H1 (cell line): ENCODE data around the gene MACROD2. TPM values are rescaled to one million over a fixed set of nuclear protein-coding genes. Genes with fewer than 3 reads are reported as not detected.

Experiments
- CTCF ChIA-PET: fragments of 300-600 bp; sonication (Branson Sonifier 250); formaldehyde crosslinking; loops from one replicate; lab custom pipeline; 2021; ENCODE audit not compliant: partially characterized antibody; lab: Charles Lee
- POLR2A ChIA-PET: fragments of 300-600 bp; sonication (Branson Sonifier 250); formaldehyde crosslinking; loops from one replicate; lab custom pipeline; 2021; ENCODE audit warnings: inconsistent platforms; ENCODE audit not compliant: partially characterized antibody; lab: Charles Lee
- DNase-seq, 2 experiments: peaks; one replicate each; pipeline versions ENCODE4 v3.0.0 to v3.0.0-alpha.2; 2010 to 2022; ENCODE audit warnings: low spot score in 2 of 2, low read depth in 1 of 2, mixed read lengths in 1 of 2
- FAIRE-seq: peaks from 2 replicates; lab custom pipeline; 2011; peaks lifted over from hg19 to GRCh38; lab: Jason Lieb, UNC
- H2AFZ ChIP-seq: 2 replicates; pipeline ENCODE4 v1.8.1; 2012; ENCODE audit warnings: low read length, inconsistent platforms
- H2AK5ac ChIP-seq: 2 replicates; pipeline ENCODE4 v1.6.1; 2013; ENCODE audit warnings: low read depth, low read length
- H2BK120ac ChIP-seq: replicated peaks from 2 replicates; pipeline ENCODE3; 2013; ENCODE audit warnings: low read depth, low read length, inconsistent platforms
- H2BK12ac ChIP-seq: 2 replicates; pipeline ENCODE4 v1.6.1; 2013; ENCODE audit warnings: low read depth, low read length
- H2BK15ac ChIP-seq: 2 replicates; pipeline ENCODE4 v1.6.1; 2013; ENCODE audit warnings: low read length
- H2BK20ac ChIP-seq: 2 replicates; pipeline ENCODE4 v1.6.1; 2013; ENCODE audit warnings: low read length
- H2BK5ac ChIP-seq: 2 replicates; pipeline ENCODE4 v1.6.1; 2013; ENCODE audit warnings: low read depth, low read length
- H3K14ac ChIP-seq: 2 replicates; pipeline ENCODE4 v1.6.1; 2013; ENCODE audit warnings: inconsistent platforms; ENCODE audit not compliant: insufficient read length
- H3K18ac ChIP-seq: 2 replicates; pipeline ENCODE4 v1.6.1; 2013; ENCODE audit warnings: low read length; ENCODE audit errors: extremely low read depth
- H3K23ac ChIP-seq: 2 replicates; pipeline ENCODE4 v1.6.1; 2013; ENCODE audit warnings: inconsistent platforms; ENCODE audit not compliant: insufficient read length
- H3K23me2 ChIP-seq: 2 replicates; pipeline ENCODE4 v1.6.1; 2013; ENCODE audit warnings: low read depth, low read length
- H3K27ac ChIP-seq: 2 replicates; pipeline ENCODE4 v1.6.1; 2011; ENCODE audit warnings: low read depth, low read length, inconsistent platforms
- H3K27me3 ChIP-seq, 4 experiments: replicated peaks in 1 of 4; 1 replicate in 1 of 4; 2 replicates in 3 of 4; pipeline versions ENCODE4 v1.6.1 to v1.8.1; 2011 to 2013; ENCODE audit warnings: low read length in 3 of 4, mild to moderate bottlenecking in 3 of 4, inconsistent platforms in 2 of 4, mixed read lengths in 2 of 4, moderate library complexity in 1 of 4; ENCODE audit not compliant: control insufficient read depth in 3 of 4, insufficient read depth in 3 of 4; ENCODE audit errors: extremely low read depth in 1 of 4
- H3K36me3 ChIP-seq, 4 experiments: 2 replicates each; pipeline versions ENCODE4 v1.6.1 to v1.8.1; 2011 to 2013; ENCODE audit warnings: mild to moderate bottlenecking in 4 of 4, low read length in 3 of 4, moderate library complexity in 2 of 4, control low read depth in 1 of 4, inconsistent platforms in 1 of 4; ENCODE audit not compliant: insufficient read depth in 4 of 4, control insufficient read depth in 2 of 4
- H3K4ac ChIP-seq: replicated peaks from 2 replicates; pipeline ENCODE3; 2013; ENCODE audit warnings: low read length, low read depth, mixed read lengths, inconsistent platforms; ENCODE audit not compliant: insufficient read length
- H3K4me1 ChIP-seq, 4 experiments: replicated peaks in 1 of 4; 1 replicate in 1 of 4; 2 replicates in 3 of 4; pipeline versions ENCODE4 v1.6.1 to v1.8.1; 2011 to 2013; ENCODE audit warnings: low read length in 3 of 4, inconsistent platforms in 2 of 4, mixed read lengths in 1 of 4; ENCODE audit not compliant: insufficient read depth in 4 of 4, control insufficient read depth in 3 of 4
- H3K4me2 ChIP-seq, 2 experiments: 2 replicates each; pipeline versions ENCODE4 v1.6.1 to v1.8.1; 2011 to 2013; ENCODE audit warnings: low read depth in 2 of 2, low read length in 2 of 2, control low read depth in 1 of 2, inconsistent platforms in 1 of 2, mild to moderate bottlenecking in 1 of 2; ENCODE audit not compliant: insufficient read depth in 1 of 2
- H3K4me3 ChIP-seq, 4 experiments: fragments of 200-600, 300-600 bp in 1 of 4; sonication (generic), shearing (Covaris generic), sonication (Bioruptor Twin) in 1 of 4; 2 replicates each; pipeline versions ENCODE4 v1.5.1 to v1.8.1; 2011 to 2016; ENCODE audit warnings: low read length in 4 of 4, low read depth in 3 of 4, control low read depth in 2 of 4, inconsistent platforms in 2 of 4, mild to moderate bottlenecking in 2 of 4, mixed read lengths in 1 of 4, moderate library complexity in 1 of 4; ENCODE audit not compliant: insufficient read depth in 2 of 4; ENCODE audit errors: extremely low read depth in 1 of 4
- H3K56ac ChIP-seq: replicated peaks from 2 replicates; pipeline ENCODE3; 2013; ENCODE audit warnings: low read depth, mild to moderate bottlenecking, mixed read lengths, low read length, inconsistent platforms; ENCODE audit not compliant: insufficient read length
- H3K79me1 ChIP-seq: 2 replicates; pipeline ENCODE4 v1.6.1; 2013; ENCODE audit warnings: low read depth, low read length, control low read depth
- H3K79me2 ChIP-seq, 2 experiments: 2 replicates each; pipeline versions ENCODE4 v1.6.1 to v1.8.1; 2012 to 2013; ENCODE audit warnings: low read length in 2 of 2, mild to moderate bottlenecking in 2 of 2, inconsistent platforms in 1 of 2; ENCODE audit not compliant: insufficient read depth in 2 of 2, control insufficient read depth in 1 of 2
- H3K9ac ChIP-seq, 4 experiments: replicated peaks in 1 of 4; 1 replicate in 1 of 4; 2 replicates in 3 of 4; pipeline versions ENCODE4 v1.6.1 to v1.8.1; 2011 to 2013; ENCODE audit warnings: low read depth in 3 of 4, low read length in 3 of 4, control low read depth in 2 of 4, mild to moderate bottlenecking in 2 of 4, moderate library complexity in 2 of 4, inconsistent platforms in 1 of 4; ENCODE audit errors: extremely low read depth in 1 of 4
- H3K9me3 ChIP-seq, 2 experiments: 2 replicates each; pipeline versions ENCODE4 v1.6.1 to v1.8.1; 2012 to 2013; ENCODE audit warnings: mild to moderate bottlenecking in 2 of 2, moderate library complexity in 2 of 2, control low read depth in 1 of 2, inconsistent platforms in 1 of 2, low read depth in 1 of 2, low read length in 1 of 2, mixed read lengths in 1 of 2; ENCODE audit not compliant: insufficient read depth in 2 of 2
- H4K20me1 ChIP-seq, 2 experiments: replicated peaks in 1 of 2; 2 replicates each; pipeline versions ENCODE3 to v1.8.1; 2011 to 2013; ENCODE audit warnings: inconsistent platforms in 2 of 2, low read length in 2 of 2, mild to moderate bottlenecking in 1 of 2; ENCODE audit not compliant: insufficient read depth in 2 of 2, control insufficient read depth in 1 of 2
- H4K5ac ChIP-seq: 2 replicates; pipeline ENCODE4 v1.6.1; 2013; ENCODE audit warnings: low read length, low read depth, mixed read lengths, inconsistent platforms; ENCODE audit not compliant: insufficient read length
- H4K8ac ChIP-seq: 2 replicates; pipeline ENCODE4 v1.8.0; 2013; ENCODE audit warnings: mild to moderate bottlenecking, moderate library complexity, low read length, inconsistent platforms; ENCODE audit not compliant: insufficient read depth; ENCODE audit errors: extremely low read depth
- H4K91ac ChIP-seq: replicated peaks from 2 replicates; pipeline ENCODE3; 2013; ENCODE audit warnings: low read length, mixed read lengths, inconsistent platforms; ENCODE audit not compliant: insufficient read length
- BACH1 ChIP-seq: IDR thresholded peaks from 2 replicates; pipeline ENCODE4 v1.6.1; 2012; ENCODE audit warnings: low read length, improper control_type of control experiment
- BCL11A ChIP-seq, 2 experiments: IDR thresholded peaks; one replicate each; pipeline ENCODE4 v1.6.1; 2011; ENCODE audit warnings: low read depth in 2 of 2, low read length in 2 of 2, mild to moderate bottlenecking in 2 of 2
- BRCA1 ChIP-seq: IDR thresholded peaks from 2 replicates; pipeline ENCODE4 v1.6.1; 2012; ENCODE audit warnings: low read depth, low read length, improper control_type of control experiment
- CHD2 ChIP-seq: IDR thresholded peaks from 2 replicates; pipeline ENCODE4 v1.6.1; 2012; ENCODE audit warnings: low read length, improper control_type of control experiment
- JUND ChIP-seq: IDR thresholded peaks from 2 replicates; pipeline ENCODE4 v1.6.1; 2011; ENCODE audit warnings: mild to moderate bottlenecking, improper control_type of control experiment, low read length
- KDM1A ChIP-seq: fragments of 200-600, 300-600 bp; sonication (generic); IDR thresholded peaks from 2 replicates; pipeline ENCODE4 v1.7.1; 2016; ENCODE audit warnings: mild to moderate bottlenecking, low read length, borderline replicate concordance
- MAFK ChIP-seq: IDR thresholded peaks from 2 replicates; pipeline ENCODE4 v1.6.1; 2012; ENCODE audit warnings: low read depth, mild to moderate bottlenecking, improper control_type of control experiment, low read length
- NRF1 ChIP-seq: IDR thresholded peaks from 2 replicates; pipeline ENCODE4 v1.6.1; 2011; ENCODE audit warnings: mild to moderate bottlenecking, low read depth, low read length, improper control_type of control experiment
- POLR2AphosphoS5 ChIP-seq: IDR thresholded peaks from 2 replicates; pipeline ENCODE4 v1.6.1; 2011; ENCODE audit warnings: low read depth, low read length
- RXRA ChIP-seq: IDR thresholded peaks from 2 replicates; pipeline ENCODE4 v1.6.1; 2011; ENCODE audit warnings: low read depth, mild to moderate bottlenecking, low read length, moderate library complexity; ENCODE audit not compliant: insufficient read depth
- SP4 ChIP-seq: IDR thresholded peaks from 2 replicates; pipeline ENCODE4 v1.6.1; 2012; ENCODE audit warnings: low read length, inconsistent platforms
- SRF ChIP-seq: IDR thresholded peaks from 2 replicates; pipeline ENCODE4 v1.6.1; 2011; ENCODE audit warnings: mild to moderate bottlenecking, low read depth, low read length, moderate library complexity
- SUZ12 ChIP-seq: fragments of 200-600 bp; sonication (generic); IDR thresholded peaks from 2 replicates; pipeline ENCODE4 v1.6.1; 2012; ENCODE audit warnings: mild to moderate bottlenecking, inconsistent platforms, low read length, moderate library complexity, mixed read lengths
- TAF7 ChIP-seq: optimal IDR thresholded peaks from 2 replicates; pipeline ENCODE3; 2011; ENCODE audit warnings: low read depth, mild to moderate bottlenecking, inconsistent platforms, low read length, moderate library complexity, borderline replicate concordance
- TBP ChIP-seq: IDR thresholded peaks from 2 replicates; pipeline ENCODE4 v1.6.1; 2011; ENCODE audit warnings: low read depth, low read length, improper control_type of control experiment
- USF2 ChIP-seq: IDR thresholded peaks from 2 replicates; pipeline ENCODE4 v1.6.1; 2011; ENCODE audit warnings: low read length, improper control_type of control experiment
- polyA plus RNA-seq, 7 experiments: library from polyadenylated mRNA; depleted of rRNA in 3 of 7; stranded (reverse) in 5 of 7; unstranded in 2 of 7; fragments of >200 nt in 5 of 7; fragments of 200-250 nt in 2 of 7; gene quantifications; 1 replicate in 5 of 7; 2 replicates in 1 of 7; 4 replicates in 1 of 7; pipeline versions ENCODE4 v1.2.1 to v1.2.3, GENCODE V29; 2011 to 2013; ENCODE audit warnings: missing spikeins in 2 of 7, mixed read lengths in 2 of 7
- total RNA-seq: library from RNA; stranded (reverse); fragmentation: NEBNext Ultra II Directional; extraction: Animal tissue kit (Norgen Biotek cat#: 25700); gene quantifications from 2 replicates; pipeline ENCODE4 v1.2.1, GENCODE V29; 2021

MACROD2 gene
- total and polyA plus RNA-seq, 2 of the 8 experiments (the other 6 are each of a cell fraction or from before 2014, with no cell fraction given) = 0.70 to 3.9 TPM

- H4K8ac ChIP-seq = no peak overlapping the region
- DNase-seq (no peak), FAIRE-seq (no peak)
- H2AFZ ChIP-seq = no peak overlapping the region
- CTCF ChIA-PET = no interaction called here
- no peak overlapping the region for H3K9ac ChIP-seq
- no peak overlapping the region for H2BK20ac ChIP-seq
- no peak overlapping the region for H4K91ac ChIP-seq
- H2BK120ac ChIP-seq = no peak overlapping the region
- no peaks in the 10 kb centered on the region for H3K4me1 ChIP-seq
- H3K79me1 ChIP-seq = no peaks in the 10 kb centered on the region
- no peak overlapping the region for H3K23ac ChIP-seq
- H3K27me3 ChIP-seq = no peaks in the 10 kb centered on the region
- H3K4me2 ChIP-seq = no peak overlapping the region
- POLR2A ChIA-PET = no interaction called here
- no peaks in the 10 kb centered on the region for H4K20me1 ChIP-seq
- no peak overlapping the region for H2BK12ac ChIP-seq
- H3K36me3 ChIP-seq = no peaks in the 10 kb centered on the region
- no peak overlapping the region for H3K4ac ChIP-seq
- H3K18ac ChIP-seq = no peak overlapping the region
- no peak overlapping the region for H3K4me3 ChIP-seq
- H3K23me2 ChIP-seq = no peaks in the 10 kb centered on the region
- no peak overlapping the region for H4K5ac ChIP-seq
- H3K79me2 ChIP-seq = no peaks in the 10 kb centered on the region
- H3K56ac ChIP-seq = no peak overlapping the region
- H3K14ac ChIP-seq = no peak overlapping the region
- H3K27ac ChIP-seq = no peak overlapping the region
- H2BK5ac ChIP-seq = no peak overlapping the region
- no peak overlapping the region for H2BK15ac ChIP-seq
- no peaks in the 10 kb centered on the region for H3K9me3 ChIP-seq
- no peak overlapping the region for H2AK5ac ChIP-seq
- TF ChIP-seq USF2 (no peak), NRF1 (no peak), TAF7 (no peak), POLR2AphosphoS5 (no peak), KDM1A (no peak), SUZ12 (no peak), BRCA1 (no peak), TBP (no peak), SRF (no peak), MAFK (no peak), RXRA (no peak), JUND (no peak), BCL11A (IDR thresholded peaks at IDR 0.05; ENCODE audit: low read depth in 2 of 2, low read length in 2 of 2) (no peak), CHD2 (no peak), SP4 (no peak), BACH1 (no peak)
These were observed 492.9 kb downstream of the MACROD2 start for GRCh38 chr20:14488212-14488611.
